Adipose tissue (tissue), 3 donors: ENCODE measurements around the gene EDC4. TPM values are rescaled to one million over a fixed set of nuclear protein-coding genes. Genes with fewer than 3 reads are reported as not detected.
A peak's percentile ranks its signal among the peaks of the same experiment; 100 is the strongest.
"Not testable (repeated sequence)": the region's sequence is repeated elsewhere in the genome, so short reads cannot be mapped to it uniquely, and the experiment has no call there.

Experiments used
- H3K27ac ChIP-seq: one replicate; pipeline ENCODE4 v1.5.1; 2013; ENCODE audit warnings: low read depth, low read length
- WGBS, 3 donors: extraction: QIAGEN DNeasy Blood & Tissue Kit; methylation state at CpG; one replicate each; pipeline ENCODE4 v1.1.7; 2013; 5-methylcytosine and 5-hydroxymethylcytosine counted together
- polyA plus RNA-seq, 3 donors: library from polyadenylated mRNA; stranded (reverse); fragments of 200-250 nt; gene quantifications; one replicate each; pipeline ENCODE4 v1.2.3, GENCODE V29; 2013
- donor health status: healthy with polysubstance abuse.
- donor health status: Bipolar disorder and iron deficiency.
- donor health status: healthy.

EDC4 gene, protein sequence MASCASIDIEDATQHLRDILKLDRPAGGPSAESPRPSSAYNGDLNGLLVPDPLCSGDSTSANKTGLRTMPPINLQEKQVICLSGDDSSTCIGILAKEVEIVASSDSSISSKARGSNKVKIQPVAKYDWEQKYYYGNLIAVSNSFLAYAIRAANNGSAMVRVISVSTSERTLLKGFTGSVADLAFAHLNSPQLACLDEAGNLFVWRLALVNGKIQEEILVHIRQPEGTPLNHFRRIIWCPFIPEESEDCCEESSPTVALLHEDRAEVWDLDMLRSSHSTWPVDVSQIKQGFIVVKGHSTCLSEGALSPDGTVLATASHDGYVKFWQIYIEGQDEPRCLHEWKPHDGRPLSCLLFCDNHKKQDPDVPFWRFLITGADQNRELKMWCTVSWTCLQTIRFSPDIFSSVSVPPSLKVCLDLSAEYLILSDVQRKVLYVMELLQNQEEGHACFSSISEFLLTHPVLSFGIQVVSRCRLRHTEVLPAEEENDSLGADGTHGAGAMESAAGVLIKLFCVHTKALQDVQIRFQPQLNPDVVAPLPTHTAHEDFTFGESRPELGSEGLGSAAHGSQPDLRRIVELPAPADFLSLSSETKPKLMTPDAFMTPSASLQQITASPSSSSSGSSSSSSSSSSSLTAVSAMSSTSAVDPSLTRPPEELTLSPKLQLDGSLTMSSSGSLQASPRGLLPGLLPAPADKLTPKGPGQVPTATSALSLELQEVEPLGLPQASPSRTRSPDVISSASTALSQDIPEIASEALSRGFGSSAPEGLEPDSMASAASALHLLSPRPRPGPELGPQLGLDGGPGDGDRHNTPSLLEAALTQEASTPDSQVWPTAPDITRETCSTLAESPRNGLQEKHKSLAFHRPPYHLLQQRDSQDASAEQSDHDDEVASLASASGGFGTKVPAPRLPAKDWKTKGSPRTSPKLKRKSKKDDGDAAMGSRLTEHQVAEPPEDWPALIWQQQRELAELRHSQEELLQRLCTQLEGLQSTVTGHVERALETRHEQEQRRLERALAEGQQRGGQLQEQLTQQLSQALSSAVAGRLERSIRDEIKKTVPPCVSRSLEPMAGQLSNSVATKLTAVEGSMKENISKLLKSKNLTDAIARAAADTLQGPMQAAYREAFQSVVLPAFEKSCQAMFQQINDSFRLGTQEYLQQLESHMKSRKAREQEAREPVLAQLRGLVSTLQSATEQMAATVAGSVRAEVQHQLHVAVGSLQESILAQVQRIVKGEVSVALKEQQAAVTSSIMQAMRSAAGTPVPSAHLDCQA (N-terminal part only)
- 10 to 100 TPM; 24.3 to 37.3 (median 33.8) TPM for polyA plus RNA-seq

DNA sequence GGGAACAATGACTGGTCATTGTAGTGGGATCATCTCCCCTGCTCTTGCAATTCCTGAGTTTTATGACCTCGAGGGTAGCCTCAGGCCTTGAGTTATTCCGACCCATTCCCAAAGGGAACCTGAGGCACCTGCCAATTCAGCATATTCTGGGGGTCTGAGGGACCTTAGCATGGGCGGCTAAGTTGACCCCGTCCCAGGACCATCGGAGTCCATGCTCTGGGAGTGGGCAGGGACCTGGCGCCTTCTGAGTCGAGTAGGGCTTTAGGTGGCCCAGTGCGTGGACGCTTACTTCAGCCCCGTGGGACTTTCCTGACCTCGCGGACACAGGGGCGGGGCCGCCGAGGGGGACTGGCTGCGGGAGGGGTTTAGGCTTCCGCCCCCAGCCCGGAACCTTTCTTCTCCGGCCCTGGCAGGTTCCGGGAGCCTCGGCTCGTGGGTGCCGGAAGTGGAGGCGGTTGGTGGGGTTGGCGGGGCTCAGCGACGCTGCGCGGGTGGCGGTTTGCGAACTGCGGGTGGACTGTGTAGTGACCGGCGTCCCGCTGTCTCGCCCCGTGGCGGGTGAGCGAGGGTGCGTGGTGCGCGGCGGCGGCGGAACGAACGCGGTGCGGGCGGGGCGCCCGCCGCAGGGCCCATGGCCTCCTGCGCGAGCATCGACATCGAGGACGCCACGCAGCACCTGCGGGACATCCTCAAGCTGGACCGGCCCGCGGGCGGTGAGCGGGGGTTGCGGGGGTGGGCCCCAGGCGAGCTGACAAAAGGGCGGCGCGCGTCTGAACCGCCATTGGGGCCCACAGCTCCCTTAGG is at the start of gene EDC4:
Gene EDC4 (plus strand): TSS at position 422 of the 804 bp plus-strand sequence. CDS start 210 bp downstream, at position 632.
- 1% methylated on average over 61 to 72 of the region's 72 CpGs for WGBS, 3 donors
- peak within 1 kb of the TSS; percentile 11 for H3K27ac ChIP-seq

GRCh38 chr16:67825119-67825518 is 47.7 kb upstream of the EDC4 start:
- WGBS, 3 donors: 86 to 92% (median 90%) methylated on average over 8 of the region's 8 CpGs

DNA sequence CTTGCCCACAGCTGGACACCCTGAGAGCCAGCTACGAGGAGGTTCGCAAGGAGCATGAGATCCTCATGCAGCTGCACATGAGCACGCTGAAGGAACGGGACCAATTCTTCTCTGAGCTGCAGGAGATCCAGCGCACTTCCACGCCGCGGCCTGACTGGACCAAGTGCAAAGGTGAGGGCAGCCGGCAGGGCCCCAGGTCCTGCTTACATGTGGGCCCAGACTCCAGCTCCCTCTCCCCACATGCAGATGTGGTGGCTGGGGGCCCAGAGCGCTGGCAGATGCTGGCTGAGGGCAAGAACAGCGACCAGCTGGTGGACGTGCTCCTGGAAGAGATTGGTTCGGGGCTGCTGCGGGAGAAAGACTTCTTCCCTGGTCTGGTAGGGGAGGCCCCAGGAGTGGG is 46.9 kb upstream of the EDC4 start:
- H3K27ac ChIP-seq: no peak overlapping the region
- WGBS, 3 donors: 89 to 95% (median 93%) methylated on average over 14 of the region's 14 CpGs

More at GRCh38 chr16:67825119-67825518, 47.7 kb upstream of the EDC4 start:
- no peak overlapping the region for H3K27ac ChIP-seq

DNA sequence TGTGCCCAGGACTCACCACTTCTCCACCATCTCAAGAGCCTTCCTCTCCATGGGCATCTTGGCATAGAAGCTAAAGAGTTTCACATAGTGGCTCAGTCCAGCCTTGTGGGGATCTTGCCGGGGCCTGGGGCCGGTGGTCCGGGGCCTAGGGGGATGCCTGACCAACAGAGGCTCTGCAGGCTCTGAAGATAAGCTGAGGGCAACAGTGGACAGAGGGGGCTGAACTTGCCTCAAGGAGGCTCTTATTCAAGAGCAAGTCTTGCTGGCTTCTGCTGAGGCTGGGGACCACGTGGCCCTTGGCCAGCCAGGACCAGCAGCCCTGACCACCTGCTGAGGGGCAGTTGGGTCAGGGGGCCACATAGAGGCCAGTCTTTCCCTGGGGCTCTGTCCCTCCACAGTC is 44.2 kb upstream of the EDC4 start:
- 93 to 94% (median 93%) methylated on average over 4 of the region's 4 CpGs for WGBS, 3 donors
- H3K27ac ChIP-seq: no peak overlapping the region

DNA sequence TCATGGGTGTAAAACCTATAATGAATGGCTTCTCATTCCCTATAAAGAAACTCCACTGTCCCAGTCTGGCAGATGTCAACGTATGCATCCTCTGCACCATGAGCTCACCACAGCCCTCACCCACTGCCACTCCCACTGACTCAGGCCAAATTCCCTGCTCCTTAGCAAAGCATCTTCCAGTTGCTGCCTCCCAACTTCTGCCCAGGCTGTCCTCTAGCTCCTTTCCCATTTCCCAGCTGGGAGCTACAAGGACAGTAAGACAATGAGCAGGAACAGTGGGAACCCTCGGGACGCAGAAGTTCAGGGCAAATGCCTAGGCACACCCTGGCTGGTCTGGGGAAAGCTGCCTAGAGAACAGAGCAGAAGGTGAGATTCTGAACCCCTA is 39.8 kb upstream of the EDC4 start:
- no peak overlapping the region for H3K27ac ChIP-seq
- WGBS, 3 donors: 0 to 3% (median 2%) methylated on average over 3 of the region's 3 CpGs

DNA sequence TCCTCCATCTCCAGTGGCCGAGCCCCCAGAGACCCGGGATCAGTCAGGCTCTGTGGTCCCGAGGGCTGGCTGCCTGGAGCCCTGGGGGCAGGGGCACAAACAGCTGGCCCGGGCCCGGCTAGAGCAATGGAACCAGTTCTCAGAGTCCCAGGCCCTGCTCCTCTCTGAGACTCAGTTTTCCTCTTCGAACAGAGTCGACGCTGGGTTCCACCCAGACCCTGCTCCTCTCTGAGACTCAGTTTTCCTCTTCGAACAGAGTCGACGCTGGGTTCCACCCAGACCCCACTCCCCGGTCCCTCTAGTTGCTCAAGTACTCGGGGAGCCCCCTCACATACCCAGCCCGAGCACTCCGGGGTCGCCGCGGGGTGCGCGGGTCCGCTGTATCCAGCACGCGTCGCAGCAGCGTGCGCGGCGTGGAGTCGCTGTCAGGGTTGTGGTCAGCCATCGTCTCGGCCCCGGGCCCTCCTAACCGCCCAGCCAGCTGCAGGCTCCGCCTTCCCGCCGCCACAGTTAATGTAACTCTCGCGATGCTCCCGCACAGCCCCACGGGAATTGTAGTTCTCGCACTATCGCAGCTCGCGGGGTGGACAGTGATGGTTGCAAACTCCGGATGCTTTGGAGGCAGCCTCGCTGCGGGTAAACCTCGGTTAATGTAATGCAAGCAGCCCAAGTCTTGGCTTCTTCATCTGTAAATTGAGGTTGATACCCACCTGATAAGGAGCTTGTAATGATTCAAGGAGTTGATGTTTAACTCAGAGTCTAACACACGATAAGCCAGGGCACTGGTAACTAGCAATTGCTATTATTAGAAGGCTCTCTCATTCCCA is 39.2 kb upstream of the EDC4 start:
- H3K27ac ChIP-seq: no peak overlapping the region
- 0 to 1% (median 1%) methylated on average over 49 of the region's 49 CpGs for WGBS, 3 donors

GRCh38 chr16:67834242-67834614 is 38.6 kb upstream of the EDC4 start:
- WGBS, 3 donors: 81 to 84% (median 83%) methylated on average over 10 of the region's 10 CpGs

GRCh38 chr16:67837190-67837589 is 35.7 kb upstream of the EDC4 start:
- 88 to 96% (median 94%) methylated on average over 10 of the region's 10 CpGs for WGBS, 3 donors
- H3K27ac ChIP-seq: not testable (repeated sequence)

More at GRCh38 chr16:67834242-67834614, 38.6 kb upstream of the EDC4 start:
- no peak overlapping the region for H3K27ac ChIP-seq

DNA sequence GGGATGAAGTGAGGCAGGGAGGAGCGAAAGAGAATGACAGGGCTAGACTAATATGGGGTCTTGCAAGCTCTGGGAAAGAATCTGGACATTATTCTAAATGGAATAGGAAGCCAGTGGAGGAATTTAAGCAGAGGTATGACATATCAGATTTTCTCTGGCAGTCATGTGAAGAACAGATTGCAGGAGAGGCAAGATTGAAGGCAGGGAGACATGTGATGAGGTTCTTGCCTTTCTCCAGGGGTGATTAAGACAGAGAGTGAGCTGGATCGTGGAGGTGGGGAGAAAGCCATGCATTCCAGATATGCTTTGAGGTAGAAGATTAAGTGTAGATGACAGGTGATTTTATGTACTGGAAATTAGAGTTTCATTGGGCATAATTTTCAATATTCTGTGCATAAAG is 35.0 kb upstream of the EDC4 start:
- WGBS, 3 donors: 86 to 90% (median 87%) methylated on average over 2 of the region's 2 CpGs

GRCh38 chr16:67841198-67841815 is 31.5 kb upstream of the EDC4 start:
- 45 to 51% (median 49%) methylated on average over 17 of the region's 17 CpGs for WGBS, 3 donors
- H3K27ac ChIP-seq: no peak overlapping the region

More for the DNA sequence above, 35.0 kb upstream of the EDC4 start:
- no peak overlapping the region for H3K27ac ChIP-seq

- H3K27ac ChIP-seq: peak within 1 kb of the TSS; percentile 78
- 0 to 1% (median 0%) methylated on average over 81 to 83 of the region's 83 CpGs for WGBS, 3 donors
Observed at GRCh38 chr16:67841816-67842508, 30.9 kb upstream of the EDC4 start, which contains the start of gene THAP11. Gene THAP11, plus strand, starts transcription at chr16:67842320. Its CDS starts 235 bp downstream, at chr16:67842555.

- 0 to 1% (median 1%) methylated on average over 58 to 67 of the region's 67 CpGs for WGBS, 3 donors
- peak overlapping the region; percentile 13 for H3K27ac ChIP-seq
Observed at GRCh38 chr16:67842509-67843342, 30.1 kb upstream of the EDC4 start.

GRCh38 chr16:67843343-67843765 is 29.5 kb upstream of the EDC4 start:
- WGBS, 3 donors: 7 to 15% (median 8%) methylated on average over 11 of the region's 11 CpGs
- no peak overlapping the region for H3K27ac ChIP-seq

GRCh38 chr16:67844497-67844896 is 28.4 kb upstream of the EDC4 start:
- WGBS, 3 donors: 58 to 82% (median 81%) methylated on average over 4 of the region's 4 CpGs
- H3K27ac ChIP-seq: no peak overlapping the region
